GM18870 (cell line): ENCODE results near the gene NXN.
"Not testable (repeated sequence)": the region's sequence is repeated elsewhere in the genome, so short reads cannot be mapped to it uniquely, and the experiment has no call there.

Experiments
- ATAC-seq: cut with Tn5 transposase; IDR thresholded peaks from one replicate; pipeline ENCODE4 v1.9.1; 2021; ENCODE audit warnings: moderate library complexity; ENCODE audit not compliant: unreplicated experiment

NXN gene

DNA sequence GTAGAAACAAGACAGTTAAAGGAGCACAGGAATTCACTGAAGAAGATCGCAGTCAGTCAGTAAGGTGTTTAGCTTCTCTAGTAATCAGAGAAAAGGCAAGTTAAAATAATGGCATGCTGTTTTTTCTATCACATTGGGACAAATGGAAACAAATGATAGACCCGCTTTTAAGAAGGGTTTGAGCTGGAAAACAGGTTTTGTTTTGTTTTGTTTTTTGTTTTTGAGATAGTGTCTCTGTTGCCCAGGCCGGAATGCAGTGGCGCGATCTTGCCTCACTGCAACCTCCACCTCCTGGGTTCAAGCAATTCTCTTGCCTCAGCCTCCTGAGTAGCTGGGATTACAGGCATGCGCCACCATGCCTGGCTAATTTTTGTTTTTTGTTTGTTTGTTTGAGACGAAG lies 193.7 kb downstream of the NXN start:
- not testable (repeated sequence) for ATAC-seq

DNA sequence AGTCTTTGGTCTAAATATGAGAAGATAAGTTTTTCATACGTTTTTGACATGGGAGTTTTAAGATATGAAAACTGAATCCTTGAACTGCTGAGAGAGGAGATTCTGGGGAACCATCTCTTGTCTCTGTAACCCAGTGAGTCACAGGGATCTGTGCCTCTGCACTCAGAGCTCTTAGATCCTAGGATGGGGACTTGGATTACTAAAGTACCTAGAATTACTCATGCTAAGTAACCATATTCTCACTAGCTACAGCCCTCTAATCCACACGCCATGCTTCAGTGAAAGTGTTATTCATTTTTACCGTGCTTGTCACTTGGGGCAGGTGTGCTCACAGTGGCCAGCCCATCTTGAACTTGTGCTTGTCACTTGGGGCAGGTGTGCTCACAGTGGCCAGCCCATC lies 195.4 kb downstream of the NXN start:
- no peak for ATAC-seq

DNA sequence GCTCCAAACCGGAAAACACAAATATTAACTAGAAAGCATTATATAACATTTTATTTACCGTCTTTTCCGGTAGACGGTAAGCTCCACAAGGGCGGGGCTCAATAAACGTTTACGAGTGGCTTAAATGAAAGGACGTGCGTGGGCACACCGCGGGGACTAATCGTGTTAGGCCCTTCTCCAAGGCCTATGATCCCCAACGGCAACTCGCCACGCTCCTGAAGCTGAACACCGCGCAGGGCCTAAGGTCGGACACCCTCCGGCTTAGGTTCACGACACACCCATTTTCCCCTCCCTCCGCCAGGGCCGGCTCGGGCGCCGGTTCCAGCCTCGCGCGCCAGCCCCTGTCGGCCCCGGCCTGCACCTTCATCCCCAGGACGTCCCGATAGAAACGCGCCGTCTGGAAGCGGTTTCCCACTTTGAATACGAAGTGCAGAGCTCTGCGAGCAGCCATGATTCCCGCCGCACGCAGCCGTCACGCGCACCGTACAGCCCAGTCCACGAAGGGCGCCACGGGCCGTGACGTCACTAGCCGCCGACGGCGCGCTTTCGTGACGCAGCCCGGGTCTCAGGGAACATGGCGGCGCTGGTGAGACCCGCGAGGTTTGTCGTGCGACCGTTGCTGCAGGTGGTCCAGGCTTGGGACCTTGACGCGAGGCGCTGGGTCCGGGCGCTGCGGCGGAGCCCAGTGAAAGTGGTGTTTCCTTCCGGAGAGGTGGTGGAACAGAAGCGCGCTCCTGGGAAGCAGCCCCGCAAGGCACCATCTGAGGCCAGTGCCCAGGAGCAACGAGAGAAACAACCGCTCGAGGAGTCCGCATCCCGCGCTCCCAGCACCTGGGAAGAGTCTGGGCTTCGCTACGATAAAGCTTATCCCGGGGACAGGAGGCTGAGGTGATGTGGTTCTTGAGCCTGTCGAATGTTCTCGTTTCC lies 197.5 kb downstream of the NXN start, which contains the start of the genes GLOD4 and MRM3:
Gene GLOD4, minus strand, starts transcription at position 476 of the 927 bp plus-strand sequence. Its CDS starts 25 bp downstream, at position 451.
Gene MRM3, plus strand, starts transcription at position 549 of the 927 bp plus-strand sequence. Its CDS starts 26 bp downstream, at position 575.
- peak; percentile 71 for ATAC-seq

DNA sequence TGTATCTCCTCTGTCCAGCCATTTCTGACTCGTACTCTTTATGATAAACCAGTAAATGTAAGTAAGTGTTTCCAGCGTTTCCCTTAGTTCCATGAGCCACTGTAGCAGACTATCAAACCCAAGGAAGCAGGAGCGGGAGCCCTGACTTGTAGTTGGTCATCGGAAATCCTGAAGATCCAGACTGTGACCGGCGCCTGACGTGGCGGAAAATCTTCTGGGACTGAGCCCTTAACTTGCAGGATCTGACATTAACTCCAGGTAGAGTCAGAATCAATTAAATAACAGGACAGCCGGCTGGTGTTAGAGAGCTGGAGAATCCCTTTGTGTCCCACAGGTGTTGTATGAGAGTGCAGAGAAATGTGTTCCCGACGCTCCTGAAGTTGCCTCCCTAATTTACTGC lies 201.5 kb downstream of the NXN start:
- no peak for ATAC-seq

DNA sequence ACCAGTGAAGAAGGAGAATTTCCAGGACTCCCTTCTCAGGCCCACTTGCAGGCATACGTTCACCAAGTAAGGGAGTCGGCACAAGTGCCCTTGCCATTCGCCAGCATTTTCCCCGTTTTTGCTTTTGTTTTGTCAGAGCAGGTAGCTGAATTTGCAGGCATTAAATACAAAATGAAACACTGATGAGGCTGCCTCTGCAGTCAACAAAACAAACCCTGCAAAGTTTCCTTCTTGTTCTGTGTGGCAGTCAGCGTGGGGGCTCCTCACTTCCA lies 205.3 kb downstream of the NXN start:
- ATAC-seq = no peak

DNA sequence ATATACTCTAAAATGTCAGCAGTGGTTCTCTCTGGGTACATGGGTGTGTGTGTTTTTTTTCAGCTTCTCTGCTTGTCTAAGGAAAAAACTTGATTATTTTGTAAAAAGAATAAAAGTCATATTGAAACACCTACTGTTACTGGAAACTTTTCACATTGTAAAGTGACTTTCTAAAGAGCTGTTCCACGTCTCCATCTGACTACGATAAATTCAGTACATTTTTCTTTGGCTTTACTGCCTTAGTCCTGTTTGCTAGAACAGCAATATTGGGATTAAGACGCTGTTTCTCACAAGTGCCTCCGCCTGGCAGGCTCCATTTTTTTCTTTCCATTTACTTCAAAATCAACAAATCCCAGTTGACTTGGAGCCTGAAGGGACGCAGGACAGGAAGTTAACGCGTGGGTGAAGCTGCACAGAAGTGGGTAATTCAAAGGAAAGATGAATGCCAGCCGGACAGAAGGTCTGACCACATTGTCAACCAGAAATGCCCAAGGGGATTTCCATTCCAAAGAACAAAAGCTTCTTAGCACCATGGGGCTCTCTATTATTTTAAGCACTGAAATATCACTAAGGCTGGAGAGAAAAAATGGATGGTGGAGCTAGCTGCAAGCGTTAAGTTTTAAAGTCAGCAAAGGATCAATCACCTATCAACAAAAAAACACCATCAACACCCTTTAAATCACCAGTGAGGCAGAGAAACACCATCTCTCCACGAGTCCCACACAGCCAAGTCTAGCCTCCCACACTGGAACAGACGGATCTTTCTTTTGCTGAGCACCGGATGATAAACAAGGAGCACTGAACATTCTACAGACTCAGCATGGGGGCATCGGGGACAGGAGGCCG lies 205.9 kb downstream of the NXN start:
- no peak for ATAC-seq

DNA sequence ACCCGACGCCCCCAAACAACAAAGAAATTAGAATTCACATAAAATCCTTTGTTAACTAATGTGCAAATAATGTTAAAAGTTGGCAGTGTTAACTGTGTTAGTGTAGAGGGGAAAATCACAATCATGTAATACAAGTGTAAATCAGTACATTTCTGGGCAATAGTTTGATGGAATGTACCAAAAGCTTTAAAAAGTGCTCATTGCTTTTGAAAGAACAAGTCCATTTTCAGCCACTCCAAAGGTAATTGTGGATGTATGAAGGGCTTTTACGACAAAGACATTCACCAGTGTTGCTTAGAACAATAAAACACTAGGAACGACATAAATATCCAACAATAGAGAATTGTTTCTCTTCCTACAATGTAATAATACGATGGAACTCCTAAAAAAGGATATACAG lies 206.6 kb downstream of the NXN start:
- ATAC-seq = no peak

DNA sequence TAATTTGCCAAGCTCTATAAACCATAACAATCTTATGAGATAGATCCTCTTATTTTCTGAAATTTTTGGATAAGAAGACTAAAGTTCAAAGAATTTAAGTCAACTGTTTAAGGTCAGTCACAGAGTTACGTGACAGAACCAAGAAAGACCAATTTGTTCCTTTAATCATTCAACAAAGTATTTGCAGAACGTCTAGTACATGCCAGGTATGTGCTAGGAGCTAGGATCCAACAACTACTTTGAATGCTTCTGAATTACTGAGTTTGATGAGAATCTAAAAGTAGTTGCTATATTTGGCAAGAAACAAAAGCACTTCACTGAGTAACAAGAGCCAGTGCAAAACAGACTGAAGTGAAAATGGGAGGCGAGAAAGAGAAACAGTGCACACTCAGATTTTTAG lies 212.5 kb downstream of the NXN start:
- ATAC-seq = no peak

DNA sequence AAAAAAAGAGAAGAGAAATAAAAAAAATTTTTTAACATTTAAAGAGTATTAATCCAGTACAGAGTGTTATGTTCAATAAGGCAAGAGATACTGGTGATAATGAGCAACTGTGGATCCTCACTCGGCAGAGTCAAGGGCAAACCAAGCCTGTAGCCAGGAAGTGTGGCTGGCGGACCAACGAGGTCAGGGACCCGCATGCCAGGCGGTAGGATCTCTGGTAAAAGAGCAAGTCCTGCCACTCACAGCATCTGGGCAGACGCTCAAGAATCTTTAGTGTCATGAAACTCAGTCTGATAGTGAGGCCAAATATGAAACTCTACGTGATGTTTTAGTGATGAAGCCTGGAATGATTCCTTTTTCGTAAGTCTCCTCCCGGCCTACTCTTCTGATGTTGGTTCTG lies 219.2 kb downstream of the NXN start:
- no peak for ATAC-seq

DNA sequence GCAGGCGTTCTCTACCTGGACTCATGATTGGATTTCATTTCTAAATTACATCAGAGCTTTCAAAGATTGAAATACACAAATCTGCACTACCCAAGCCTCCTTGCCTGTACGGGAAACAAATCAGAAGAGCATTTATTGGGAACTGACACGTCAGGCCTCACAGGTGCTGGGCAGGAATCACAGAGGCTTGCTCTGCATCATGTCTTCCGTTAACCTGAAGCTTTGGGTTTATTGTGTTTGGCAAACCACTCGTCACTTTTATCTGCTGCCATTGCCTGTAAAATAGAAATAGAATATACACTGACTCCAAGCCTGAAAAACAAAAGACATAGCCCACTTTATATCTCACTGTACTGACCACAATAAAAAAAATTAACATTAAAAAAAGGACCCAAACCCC lies 219.6 kb downstream of the NXN start:
- no peak for ATAC-seq

DNA sequence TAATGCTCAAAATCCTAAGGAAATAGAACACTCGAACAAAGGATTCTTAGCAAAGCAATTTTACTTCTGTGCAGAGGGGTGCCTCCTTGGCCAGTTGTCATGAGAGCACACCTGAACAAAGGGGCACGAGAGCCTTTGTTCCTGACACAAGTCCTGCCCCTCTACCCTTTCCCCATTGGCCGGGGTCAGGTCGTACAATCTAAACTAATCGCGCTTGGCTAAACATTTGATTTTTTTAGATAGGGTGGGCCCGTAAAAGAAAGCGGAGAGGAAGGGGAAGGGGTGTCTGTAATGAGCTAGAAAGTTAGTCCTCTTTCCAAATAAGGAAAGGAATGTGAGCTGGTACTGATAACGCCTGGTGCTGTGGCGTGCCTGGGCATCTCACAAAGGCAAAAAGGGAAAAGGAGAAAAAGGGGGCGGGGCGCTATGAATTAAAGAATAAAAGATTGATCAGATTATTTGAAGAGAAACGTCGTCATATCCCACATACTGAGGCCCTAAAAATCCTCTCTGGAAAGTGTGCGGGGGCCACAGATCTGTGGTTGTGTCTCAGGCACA lies 223.5 kb downstream of the NXN start:
- ATAC-seq = not testable (repeated sequence)

DNA sequence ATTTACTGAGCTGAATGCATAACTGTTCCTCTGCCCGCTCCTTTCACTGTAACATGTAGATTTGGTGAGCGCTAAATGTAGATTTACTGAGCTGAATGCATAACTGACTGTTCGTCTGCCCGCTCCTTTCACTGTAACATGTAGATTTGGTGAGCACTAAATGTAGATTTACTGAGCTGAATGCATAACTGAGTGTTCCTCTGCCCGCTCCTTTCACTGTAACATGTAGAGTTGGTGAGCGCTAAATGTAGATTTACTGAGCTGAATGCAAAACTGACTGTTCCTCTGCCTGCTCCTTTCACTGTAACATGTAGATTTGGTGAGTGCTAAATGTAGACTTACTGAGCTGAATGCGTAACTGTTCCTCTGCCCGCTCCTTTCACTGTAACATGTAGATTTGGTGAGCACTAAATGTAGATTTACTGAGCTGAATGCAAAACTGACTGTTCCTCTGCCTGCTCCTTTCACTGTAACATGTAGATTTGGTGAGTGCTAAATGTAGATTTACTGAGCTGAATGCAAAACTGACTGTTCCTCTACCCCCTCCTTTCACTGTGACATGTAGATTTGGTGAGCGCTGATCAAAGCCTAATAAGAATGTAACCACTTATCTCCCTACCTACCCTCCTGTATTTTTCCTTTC lies 224.1 kb downstream of the NXN start:
- ATAC-seq = not testable (repeated sequence)

DNA sequence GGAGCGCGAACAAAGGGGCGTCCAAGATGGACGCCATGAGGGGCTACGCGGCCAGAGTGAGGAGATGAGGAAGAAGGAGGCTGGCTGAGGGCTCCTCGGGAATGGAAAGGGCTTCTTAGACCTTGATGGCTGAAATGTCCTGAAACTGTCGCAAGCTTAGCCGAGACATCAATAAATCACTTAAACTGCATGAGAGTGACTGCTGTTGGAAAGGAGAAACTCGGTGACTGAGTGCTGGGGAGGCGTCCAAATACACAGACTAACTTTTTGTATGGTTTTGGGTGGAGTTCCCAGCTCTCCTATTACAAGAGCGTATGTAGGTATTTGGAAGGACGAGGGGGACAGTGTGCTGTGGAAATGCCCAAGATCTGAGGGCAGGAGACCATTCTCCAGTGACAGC lies 226.2 kb downstream of the NXN start:
- ATAC-seq = no peak

DNA sequence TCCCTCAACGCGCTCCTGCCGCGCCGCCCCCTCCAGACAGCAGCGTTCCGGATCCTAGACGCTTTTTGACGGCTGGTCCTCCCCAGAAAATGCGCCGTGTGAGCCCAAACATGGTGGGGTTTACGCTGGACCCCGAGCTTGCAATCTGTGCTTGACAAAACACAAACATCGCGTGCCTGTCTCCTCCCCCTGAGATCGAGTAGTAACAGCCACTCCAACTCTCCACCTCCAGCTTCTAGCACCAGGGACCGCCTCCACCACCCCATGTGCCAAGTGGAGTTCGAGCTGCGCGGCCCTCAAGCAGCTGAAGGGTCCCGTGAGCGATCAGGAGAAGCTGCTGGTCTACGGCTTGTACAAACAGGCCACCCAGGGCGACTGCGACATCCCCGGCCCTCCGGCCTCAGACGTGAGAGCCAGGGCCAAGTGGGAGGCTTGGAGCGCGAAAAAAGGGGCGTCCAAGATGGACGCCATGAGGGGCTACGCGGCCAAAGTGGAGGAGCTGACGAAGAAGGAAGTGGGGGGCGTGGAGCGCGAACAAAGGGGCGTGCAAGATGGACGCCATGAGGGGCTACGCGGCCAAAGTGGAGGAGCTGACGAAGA lies 226.9 kb downstream of the NXN start:
- ATAC-seq = no peak

DNA sequence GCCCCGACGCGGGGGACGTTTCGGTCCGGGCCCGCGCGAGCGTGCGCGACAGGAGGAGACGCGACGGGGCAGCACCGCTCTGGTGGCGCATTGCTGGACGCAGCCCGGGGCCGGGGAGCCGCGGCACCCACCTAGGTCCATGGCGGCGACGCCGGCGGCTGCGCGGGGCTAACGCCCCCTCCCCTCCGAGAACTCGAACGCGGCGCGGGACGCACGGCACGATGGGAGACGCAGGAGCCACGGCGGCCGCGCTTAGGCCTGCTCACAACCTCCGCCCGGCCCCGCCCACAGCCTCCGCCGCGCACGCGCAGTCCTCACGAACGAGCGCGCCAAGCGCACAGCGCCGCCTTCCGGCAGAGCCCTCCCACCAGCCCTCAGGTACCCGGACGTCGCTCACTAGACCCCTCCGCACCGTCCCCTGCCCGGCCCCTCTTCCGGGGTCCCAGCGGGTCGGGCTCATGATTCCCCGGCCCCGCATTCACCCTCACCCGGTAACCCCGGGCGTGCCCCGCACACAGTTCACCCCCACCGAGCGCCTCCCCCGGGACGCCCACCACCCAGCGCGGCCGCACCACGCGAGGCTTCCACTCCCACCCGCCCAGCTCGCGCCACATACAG lies 227.5 kb downstream of the NXN start, which contains the start of gene GEMIN4:
Gene GEMIN4, minus strand, starts transcription at position 263 of the 618 bp plus-strand sequence. Its CDS starts 122 bp downstream, at position 141.
- ATAC-seq = peak; percentile 76

DNA sequence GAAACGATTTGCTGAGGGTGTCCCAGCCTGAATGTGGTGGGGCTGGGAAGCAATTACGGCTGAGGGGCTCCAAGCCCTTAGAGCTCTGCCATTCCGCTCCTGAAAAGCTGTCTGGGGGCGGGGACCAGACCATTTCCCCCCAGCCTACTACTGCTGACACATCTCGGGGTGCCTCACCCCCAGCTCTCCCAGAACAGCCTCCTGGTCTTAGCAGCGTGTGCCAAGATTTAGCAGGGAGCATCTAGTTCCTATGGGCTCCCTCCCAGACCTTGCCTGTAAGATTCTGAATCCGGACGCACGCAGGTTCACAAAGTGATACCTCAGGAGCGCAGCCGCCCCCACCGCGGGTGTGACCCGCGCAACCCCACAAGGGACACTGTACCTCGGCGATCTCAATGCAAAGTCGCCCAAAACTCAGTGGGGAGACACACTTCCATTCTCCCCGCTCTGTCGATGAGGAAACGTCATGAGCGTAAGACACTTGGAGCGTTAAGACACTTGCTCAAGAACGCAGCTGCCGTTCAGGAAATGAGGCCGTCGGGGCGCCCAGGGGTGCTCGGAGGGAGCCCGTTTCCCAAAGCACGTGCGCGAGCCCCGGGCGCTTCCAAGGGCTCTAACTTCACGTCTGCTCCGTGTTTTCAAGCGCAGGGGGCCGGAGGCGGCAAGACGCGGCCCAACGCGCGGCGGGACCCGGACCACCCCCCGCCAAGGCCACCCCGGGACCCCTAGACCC lies 228.1 kb downstream of the NXN start:
- peak; percentile 16 for ATAC-seq

DNA sequence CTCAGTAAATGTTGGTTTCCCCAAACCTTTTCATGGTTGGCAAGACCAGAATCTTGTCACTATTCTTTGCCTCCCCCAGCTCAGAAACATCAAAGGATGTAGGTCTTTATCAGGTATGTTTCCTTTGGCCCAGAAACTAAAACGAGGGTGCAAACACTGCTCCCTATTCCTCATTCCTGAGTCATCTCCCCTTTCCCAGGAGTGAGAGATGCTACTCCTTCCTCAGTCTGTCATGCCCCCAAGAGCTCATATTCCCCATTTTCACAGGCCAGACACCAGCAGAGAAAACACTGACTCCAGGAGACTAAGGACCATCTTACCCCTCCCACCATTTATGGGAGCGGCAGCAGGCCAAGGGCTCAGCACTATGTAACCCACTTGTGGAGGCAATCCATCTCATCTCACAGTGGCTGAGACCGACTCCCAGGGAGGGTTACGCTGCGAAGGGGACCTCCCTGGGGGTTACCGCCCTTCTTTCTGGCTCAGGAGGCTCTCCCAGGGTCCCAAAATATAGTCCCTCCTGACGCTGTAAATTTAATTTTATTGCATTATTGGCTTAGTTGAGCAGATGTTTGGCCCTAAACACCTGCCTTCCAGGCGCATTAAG lies 229.0 kb downstream of the NXN start:
- ATAC-seq = no peak

DNA sequence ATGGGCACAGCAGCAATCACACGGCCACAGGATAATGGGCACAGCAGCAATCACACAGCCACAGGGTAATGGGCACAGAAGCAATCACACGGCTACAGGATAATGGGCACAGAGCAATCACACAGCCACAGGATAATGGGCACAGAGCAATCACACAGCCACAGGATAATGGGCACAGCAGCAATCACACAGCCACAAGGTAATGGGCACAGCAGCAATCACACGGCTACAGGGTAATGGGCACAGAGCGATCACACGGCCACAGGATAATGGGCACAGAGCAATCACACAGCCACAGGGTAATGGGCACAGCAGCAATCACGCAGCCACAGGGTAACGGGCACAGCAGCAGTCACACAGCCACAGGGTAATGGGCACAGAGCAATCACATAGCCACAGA lies 230.2 kb downstream of the NXN start:
- not testable (repeated sequence) for ATAC-seq
